Right ventricle myocardium superior (tissue), 1 donor: ENCODE measurements around the gene SNAP25. TPM values are rescaled to one million over a fixed set of nuclear protein-coding genes. Genes with fewer than 3 reads are reported as not detected.
A peak's percentile ranks its signal among the peaks of the same experiment; 100 is the strongest.

ENCODE experiments used
- ATAC-seq: fragments of 200-7000 bp; cut with Tn5 transposase; one replicate; pipeline ENCODE4 v1.9.1; 2020; ENCODE audit warnings: mild to moderate bottlenecking; ENCODE audit not compliant: poor library complexity
- DNase-seq: peaks from one replicate; pipeline ENCODE4 v3.0.0-alpha.2; 2020
- intact Hi-C: fragments of 100-400 bp; cut with DNase I; formaldehyde crosslinking; loops from one replicate; pipeline ENCODE4 v1.11.2; 2022
- long read RNA-seq: library from polyadenylated mRNA; unstranded; transcript quantifications from one replicate; pipeline ENCODE4 v2.0.0, GENCODE V29; 2021
- total RNA-seq: library from RNA; stranded (reverse); fragmentation: NEBNext Ultra II Directional; extraction: Animal tissue kit (Norgen Biotek cat#: 25700); gene quantifications from one replicate; pipeline ENCODE4 v1.2.1, GENCODE V29; 2021
- donor health status: DM: no; HTN: yes; CAD: no; lungs with severe emphysema.

Gene SNAP25
- not detected for total RNA-seq
- long read RNA-seq: 0 reads

DNA sequence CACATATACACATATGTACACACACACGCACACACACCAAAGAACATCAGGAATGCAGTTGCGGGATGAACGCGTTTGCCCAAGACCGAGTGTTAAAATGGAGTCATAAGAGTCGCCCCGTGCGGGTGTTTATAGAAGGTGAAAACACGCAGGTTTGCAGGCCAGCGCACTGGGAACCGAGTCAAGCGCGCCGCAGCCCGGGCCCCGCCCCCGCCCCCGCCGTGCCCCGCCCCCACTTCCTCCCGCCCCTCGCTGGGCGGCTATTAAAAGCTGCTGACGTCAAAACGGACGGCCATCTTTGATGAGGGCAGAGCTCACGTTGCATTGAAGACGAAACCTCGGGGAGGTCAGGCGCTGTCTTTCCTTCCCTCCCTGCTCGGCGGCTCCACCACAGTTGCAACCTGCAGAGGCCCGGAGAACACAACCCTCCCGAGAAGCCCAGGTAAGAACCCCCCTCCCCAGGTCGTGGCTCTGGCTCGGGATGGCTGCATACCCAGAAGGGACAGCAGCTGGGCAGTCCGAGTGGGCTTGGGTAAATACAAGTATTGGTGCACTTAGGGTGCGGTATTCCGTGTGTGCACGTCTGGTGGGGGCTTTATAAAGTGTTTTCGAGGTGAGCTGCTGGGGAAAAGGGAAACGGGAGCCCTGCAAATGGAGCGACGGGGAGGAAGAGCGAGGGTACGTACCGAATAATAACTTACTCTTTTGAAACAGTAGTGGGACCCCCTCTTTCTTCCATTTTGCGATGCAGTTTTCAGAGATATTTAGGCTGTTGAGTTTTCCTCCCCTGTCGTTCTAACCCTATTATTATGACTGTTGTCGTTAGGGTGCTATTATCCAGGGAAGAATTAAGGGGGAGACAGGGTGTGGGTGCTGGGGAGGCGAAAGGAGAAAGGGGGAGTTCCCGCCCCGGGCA lies at the start of gene SNAP25:
Gene SNAP25, plus strand, starts transcription at position 295 of the 916 bp plus-strand sequence. CDS start 56,662 bp downstream, outside the sequence.
- intact Hi-C loops: no loop called here
- ATAC-seq (peak; percentile 22), DNase-seq (no peak)

DNA sequence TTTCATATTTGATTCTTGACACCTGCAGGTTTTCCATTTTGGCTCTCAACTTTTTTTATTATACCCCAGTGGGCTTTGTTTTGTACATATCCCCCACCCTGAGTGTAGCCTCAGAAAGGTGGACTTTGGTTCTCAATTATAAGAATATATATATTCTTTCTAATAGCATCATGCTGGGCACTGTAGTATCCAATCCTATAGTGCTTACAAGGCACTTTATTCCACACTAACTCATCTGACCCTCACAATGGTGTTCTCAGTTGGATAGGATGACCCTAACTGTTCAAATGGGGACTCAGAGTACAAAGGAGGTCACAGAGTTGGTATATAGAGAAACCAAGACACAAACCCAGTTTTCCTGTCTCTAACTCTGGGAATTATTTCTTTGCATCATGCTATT lies 48.9 kb upstream of the SNAP25 start:
- no peak for DNase-seq
- ATAC-seq: no peak
- intact Hi-C loops: no loop called here

DNA sequence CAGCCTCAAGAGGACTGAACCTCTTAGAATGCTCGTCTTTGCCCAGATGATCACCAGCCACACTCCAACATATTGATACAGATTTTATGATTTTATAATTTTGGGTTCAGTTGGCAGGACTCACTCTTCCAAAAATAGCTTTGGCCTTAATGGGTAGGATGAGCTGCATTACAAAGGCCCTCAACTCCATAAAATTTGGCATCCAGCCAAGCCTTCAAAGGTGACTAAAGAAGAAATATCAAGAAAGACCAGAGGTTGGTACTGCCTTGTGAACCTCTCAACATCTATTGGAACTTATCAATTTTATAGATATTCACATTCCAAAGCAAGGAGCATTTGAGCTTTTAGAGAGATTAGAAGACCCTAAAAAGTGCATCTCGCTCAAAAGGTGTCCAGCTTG lies 48.4 kb upstream of the SNAP25 start:
- ATAC-seq (no peak), DNase-seq (no peak)
- intact Hi-C loops: no loop called here

DNA sequence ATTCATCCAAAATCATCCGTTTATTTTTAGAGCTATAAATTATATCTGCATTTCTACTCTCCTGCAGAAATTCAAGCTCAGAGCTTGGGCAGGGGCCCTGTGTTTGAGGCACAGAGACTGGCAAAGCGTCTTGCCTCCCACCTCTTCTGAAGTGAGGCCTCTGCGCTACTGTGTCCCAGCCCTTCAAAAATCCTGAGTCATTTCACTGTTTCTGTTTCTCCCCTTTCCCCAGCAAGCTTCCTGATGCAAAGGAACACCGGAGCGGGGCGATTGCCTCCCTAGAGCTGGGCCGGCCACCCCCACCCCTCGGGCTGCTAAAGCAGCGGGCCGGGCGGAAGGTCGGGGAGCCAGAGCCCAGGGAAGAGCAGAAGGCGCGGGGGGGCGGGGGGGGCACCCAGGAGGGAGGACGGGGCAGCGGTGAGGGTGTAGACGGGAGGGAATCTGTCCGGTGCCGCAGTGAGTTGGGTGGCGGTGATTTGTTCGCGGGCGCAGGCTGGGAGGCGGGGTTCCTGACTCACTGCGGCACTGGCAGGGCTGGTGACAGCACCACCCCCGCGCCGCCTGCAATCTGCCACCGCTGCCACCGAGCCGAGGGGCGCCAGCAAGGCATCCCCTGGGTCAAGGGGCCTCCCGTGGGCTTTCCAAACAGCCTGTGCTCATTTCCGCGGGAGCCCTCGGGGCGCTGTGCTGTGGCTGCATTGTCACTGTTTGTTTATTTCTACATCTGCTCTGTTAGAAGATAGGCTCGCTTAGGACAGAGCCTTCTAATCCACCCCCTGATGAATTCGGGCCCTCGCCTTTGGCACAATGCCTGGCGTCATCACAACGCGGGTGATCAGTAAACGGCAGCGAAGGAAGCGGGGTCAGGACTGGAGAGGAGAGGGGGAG lies 46.5 kb upstream of the SNAP25 start:
- DNase-seq: peak; percentile 50
- intact Hi-C loops: no loop called here
- peak; percentile 66 for ATAC-seq

DNA sequence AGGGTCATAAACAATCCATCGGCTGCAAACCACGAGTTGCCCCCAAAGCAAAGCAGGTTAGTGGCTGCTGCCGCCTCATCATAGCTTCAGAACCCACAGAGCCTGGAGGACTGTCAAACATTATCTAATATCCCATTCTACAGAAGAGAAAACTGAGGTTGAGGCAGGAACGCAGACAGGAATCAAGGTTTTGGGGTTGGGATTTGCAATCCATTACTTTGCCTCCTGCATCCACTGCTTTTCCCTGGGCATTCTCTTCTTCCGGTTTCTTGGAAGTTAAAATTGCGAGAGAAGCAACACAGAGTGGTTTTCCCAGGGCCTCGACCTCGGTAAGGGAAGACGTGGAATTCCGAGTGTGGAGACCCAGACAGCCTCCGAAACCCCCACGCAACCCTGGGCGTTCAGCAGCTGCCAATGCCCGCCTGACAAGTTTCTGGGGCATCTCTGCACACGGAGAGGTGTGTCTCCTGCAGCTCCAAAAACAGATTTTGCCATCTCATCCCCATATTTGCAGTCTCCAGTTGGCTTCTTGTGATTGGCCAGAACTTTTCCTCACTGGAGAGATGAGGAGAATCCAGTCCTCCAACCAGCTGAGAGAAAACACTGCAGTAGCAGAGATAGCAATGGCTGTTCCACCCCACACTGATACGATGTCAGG lies 45.5 kb upstream of the SNAP25 start:
- intact Hi-C loops: no loop called here
- ATAC-seq: no peak
- DNase-seq: no peak

DNA sequence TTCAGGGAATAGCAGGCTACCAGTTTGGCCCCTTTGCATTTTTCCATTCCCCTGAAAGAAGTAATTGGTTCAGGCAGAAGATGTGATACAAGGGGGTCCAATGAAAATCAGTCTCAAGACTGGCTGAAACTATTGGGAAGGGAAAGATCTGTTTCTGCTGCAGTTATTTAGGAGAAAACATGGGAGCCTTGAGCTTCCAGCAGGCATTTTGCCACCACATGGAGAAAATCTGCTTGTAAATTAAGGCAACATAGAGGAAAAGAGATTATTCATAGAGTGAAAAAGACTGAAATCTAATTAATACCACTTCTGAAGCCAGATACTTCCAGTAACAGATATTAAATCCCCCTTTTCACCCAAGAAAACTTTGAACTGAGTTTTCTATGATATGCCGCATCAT lies 44.2 kb upstream of the SNAP25 start:
- DNase-seq: no peak
- ATAC-seq: no peak
- intact Hi-C loops: no loop called here

DNA sequence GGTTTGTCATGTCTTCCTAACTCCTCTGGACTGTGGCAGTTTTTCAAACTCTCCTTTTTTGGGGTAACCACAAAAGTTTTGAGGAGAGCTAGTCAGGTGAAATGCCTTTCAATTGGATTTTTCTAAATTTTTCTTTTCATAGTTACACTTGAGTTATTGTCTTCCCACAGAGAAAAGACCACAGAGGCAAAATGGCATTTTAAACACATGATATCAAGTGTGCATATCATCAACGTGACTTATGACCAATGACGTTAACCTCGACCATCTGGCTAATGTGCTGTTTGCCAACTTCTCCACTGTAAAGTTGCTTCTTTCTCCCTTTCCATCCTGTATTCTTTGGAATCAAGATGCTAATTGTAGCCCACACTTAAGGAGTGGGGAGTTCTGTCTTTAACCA lies 41.3 kb upstream of the SNAP25 start:
- no peak for ATAC-seq
- intact Hi-C loops: no loop called here
- no peak for DNase-seq

DNA sequence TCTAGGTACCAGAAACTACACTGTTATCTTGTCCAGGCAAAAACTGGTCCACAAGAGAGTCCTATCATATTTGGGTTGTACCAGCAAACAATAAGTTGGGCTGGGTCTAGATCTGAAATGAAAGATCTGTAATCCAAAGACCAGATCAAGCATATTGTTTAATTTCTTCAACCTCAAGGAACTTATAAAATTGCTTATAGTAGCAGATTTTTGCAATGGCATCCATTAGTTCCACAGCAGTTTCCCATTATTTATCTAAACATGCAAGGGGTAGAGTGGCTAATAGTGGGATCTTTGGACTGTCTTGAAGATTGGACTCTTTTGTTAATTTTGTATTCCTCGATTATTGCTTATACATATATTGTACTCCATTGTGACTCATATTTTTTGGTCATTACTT lies 40.5 kb upstream of the SNAP25 start:
- intact Hi-C loops: no loop called here
- DNase-seq: no peak
- no peak for ATAC-seq

DNA sequence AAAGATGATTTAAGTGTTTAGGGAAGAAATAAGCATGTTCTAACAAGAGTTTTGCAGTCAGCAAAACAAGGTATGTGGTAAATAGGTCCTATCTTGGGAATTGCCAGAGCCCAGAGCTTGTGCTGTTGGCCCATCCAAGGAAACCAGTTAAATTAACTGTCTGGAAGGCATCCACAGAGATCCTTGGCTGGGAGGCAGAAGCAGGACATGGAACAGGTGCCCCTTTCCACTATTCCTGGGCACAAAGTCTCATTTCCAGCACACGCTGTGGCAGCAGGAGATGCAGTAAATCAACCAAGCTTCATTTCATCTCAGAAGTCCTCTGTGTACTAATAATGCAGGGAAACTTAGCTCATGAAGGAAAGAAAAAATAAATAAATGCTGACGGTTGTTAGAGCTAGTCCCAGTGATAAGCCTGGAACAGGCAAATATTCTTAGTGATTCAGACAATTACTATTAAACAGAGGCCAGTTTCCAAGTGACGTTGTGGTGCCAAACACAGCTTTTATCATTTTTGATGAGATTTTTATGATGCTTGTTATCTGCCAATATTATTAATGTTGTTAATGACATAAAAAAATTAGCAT lies 39.8 kb upstream of the SNAP25 start:
- no peak for DNase-seq
- ATAC-seq: no peak
- intact Hi-C loops: no loop called here

DNA sequence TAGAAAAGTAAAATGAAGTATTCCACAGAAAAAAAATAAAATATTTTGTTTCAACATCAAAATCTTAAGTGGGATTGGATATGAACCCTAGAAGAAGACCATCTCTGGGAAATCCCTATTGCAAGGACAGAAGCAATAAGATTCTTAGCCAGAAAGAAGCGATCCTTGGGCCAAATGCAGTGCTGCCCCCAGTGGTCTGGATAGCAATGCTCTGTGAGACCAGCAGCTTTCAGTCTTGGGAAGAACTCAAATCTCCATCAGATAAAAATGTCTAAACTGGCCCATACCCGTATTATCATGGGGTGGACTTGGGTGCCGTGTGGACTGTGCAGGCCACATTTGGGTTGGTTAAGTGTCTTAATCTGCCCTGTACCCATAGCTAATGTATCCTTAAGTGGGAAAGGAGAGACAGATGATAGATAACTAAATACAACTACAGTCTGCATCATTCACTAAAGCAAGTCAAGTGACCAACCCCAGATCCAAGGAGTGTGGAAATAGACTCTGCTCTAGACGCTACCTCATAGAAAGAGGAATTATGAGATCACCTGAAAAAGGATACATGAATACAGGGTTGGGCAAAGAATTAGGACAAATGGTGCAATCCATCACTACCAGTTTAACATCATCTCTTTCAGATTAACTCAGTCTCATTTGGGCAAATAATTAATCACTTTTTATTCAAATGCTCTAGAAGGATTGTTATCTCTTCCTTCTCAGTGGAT lies 38.9 kb upstream of the SNAP25 start:
- intact Hi-C loops: no loop called here
- no peak for DNase-seq
- no peak for ATAC-seq

DNA sequence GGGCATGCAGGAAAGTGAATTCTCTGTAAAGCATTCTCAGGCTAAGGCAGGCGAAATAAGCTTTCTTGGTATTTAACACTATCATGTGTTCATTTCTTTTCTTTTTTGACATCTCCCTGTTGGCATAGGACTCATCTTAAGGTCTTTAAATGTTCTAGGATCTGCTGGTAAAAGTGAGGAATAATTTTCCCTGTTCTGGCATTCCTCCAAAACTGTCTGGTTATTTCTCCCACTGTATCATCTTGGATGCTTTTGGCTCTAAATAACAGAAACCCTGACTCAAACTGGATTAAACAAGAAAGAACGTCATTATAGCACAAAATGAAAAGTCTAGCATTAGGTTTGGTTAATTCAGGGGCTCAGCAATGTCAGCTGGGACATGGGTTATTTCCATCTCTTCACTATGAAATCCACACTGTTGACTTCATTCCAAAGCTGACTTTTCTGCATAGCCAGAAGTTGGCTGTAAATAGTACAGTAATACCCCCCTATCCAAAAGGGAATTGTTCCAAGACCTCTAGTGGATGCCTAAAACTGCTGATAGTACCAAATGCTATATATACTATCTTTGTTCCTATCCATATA lies 37.9 kb upstream of the SNAP25 start:
- no peak for ATAC-seq
- DNase-seq: no peak
- intact Hi-C loops: no loop called here

DNA sequence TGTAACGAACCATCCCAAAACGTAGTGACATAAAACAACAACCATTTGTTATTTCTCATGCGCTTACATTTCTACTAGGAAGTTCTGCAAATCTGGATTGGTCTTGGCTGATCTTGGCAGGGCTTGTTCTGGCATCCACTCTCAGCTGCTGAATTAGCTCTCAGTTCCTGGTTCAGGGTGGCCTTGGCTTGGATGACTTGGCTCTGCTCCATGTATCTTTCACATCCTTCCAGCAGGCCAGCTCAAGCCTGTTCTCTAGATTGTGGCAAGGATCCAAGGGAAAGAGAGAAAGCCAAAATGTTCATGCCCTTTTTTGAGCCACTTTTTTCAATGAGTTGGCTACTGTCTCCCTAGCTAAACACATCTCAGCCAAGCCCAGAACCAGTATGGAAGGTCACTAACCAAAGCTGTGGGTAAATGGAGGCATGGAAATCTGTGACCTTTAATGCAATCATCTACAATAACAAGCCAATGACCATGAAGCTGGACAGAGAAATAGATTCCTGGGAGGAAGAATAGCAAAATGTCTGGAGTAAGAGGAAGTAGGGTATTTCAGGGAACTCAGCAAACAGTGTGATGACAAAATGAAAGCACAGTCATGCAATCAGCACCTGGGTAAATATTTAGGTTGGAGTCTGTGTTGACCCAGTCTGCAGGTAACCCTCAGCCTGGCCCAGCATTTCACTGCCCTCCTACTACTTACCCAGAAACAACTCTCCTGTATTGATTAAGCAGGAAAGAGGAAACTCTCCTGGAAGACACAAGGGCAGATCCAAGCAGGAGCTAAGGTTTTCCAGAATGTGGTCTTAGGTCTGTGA lies 32.7 kb upstream of the SNAP25 start:
- DNase-seq: no peak
- intact Hi-C loops: no loop called here
- ATAC-seq: no peak

DNA sequence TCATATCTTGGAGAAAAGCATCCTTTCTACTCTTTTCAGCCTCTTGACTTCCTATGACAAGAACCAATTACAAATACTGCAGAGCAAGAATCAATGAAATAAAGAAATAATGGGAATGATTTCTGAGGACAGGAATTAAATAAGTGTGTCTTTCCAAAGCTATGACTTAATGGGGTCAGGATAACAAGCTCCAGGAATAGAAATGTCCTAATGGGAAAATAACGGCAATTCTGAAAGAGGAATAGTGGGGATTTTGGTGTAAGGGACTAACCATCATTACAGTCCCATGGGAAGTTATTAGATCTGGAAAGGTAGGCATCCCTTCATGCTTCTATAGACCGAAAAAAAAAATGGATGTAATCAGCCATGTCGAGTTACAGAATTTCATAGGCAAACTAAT lies 28.2 kb upstream of the SNAP25 start:
- DNase-seq: no peak
- ATAC-seq: no peak
- intact Hi-C loops: no loop called here

DNA sequence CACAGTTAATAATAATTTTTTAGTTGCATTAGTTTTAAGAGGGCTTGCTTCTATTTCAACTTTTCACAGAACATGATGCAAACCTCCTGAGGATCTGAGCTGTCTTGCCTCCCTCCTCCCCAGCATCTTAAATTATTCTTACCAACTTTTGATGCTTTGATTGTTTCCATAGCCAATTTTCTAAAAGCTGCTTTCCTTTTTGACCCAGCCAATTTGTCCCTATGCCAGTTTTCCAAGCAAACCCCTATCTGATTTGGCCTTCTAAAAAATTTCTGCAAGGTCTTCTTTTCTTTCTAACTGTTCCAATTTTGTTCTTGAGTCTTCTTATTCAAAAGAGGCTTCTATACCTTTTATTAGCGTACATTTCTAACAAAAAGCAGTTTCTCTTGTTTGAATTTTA lies 26.5 kb upstream of the SNAP25 start:
- ATAC-seq (no peak), DNase-seq (no peak)
- intact Hi-C loops: no loop called here

DNA sequence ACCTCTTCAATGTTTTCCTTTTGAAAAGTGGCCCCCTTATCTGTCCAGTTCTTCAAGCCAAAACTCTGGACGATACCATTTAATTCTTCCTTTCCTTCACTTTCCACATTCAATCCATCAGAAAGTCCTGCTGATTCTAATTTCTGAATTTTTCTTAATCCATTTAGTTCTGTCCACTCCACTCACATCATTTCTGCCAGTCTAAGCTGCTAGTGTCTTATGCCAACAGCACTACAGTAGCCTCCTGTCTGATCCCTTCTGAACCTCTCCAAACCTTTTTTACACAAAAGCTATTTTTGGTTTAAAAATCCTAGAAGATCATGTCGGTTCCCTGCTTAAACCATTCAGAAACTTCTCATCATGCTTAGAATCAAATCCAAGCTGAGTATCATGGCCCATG lies 24.5 kb upstream of the SNAP25 start:
- ATAC-seq (no peak), DNase-seq (no peak)
- intact Hi-C loops: no loop called here

DNA sequence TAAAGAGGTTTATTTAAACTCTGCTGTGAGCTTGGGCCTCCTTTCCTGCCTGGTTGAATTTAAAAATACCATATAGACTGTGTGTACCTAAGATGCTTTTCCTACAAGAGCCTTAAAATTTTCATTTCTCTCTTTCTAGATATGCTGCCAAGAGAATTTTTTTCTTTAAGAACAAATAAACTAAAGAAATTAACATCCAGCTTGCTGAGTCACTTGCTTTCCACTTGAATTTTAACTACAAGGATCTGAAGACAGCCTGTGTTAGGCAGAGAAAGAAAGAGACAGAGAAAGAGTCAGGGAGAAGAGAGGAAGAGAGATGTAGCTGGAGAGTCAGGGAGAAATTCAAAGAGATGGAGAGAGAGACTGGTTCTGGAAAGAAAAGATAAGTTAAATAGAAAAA lies 18.3 kb upstream of the SNAP25 start:
- intact Hi-C loops: no loop called here
- DNase-seq: no peak
- no peak for ATAC-seq

DNA sequence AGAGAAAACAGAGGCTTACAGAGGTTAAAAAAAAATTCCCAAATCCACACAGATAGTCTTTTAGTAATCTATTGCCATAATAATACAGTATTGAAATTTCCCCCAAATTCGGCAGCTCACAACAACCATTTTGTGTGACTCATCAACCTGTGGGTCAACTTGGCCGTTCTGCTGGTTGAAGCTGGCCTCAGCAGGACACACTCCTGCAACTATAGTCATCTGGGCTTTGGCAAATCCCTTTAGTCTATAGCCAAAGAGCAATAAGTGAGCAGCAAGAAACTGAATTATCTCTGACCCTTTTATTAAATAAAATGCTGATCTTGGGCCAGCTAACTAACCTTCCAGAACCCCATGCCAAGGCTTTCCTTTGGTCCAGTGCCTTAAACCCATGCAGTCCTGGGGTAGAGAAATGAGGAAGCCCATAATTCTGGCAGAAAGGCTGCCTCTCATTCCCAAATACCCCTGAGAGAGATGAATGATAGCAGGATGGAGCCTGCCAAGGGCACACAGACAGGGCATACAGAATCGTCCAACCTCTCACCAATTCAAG lies 17.2 kb upstream of the SNAP25 start:
- ATAC-seq (no peak), DNase-seq (no peak)

More for the DNA sequence above, 17.2 kb upstream of the SNAP25 start:
- intact Hi-C loops: no loop called here
